IMR-90 (cell line): ENCODE measurements around the gene SLIT3. TPM values are rescaled to one million over a fixed set of nuclear protein-coding genes. Genes with fewer than 3 reads are reported as not detected.

Experiments used
- ATAC-seq: fragments of 200-7000 bp; cut with Tn5 transposase; 2 replicates; pipeline ENCODE4 v1.9.1; 2020; ENCODE audit warnings: low read depth, mild to moderate bottlenecking, moderate library complexity
- BruUV-seq: library from RNA; stranded (reverse); fragments of 400-500 nt; replicated peaks from 2 replicates; lab custom pipeline; 2021; lab: Mats Ljungman, UMichigan
- CTCF ChIA-PET: fragments of 300-600 bp; formaldehyde crosslinking; extraction: SDS; loops from one replicate; lab custom pipeline; 2021; ENCODE audit warnings: antibody characterized with exemption; lab: Yijun Ruan, JAX
- POLR2A ChIA-PET: fragments of 300-600 bp; sonication (Branson Sonifier 250); formaldehyde crosslinking; loops from one replicate; lab custom pipeline; 2022; ENCODE audit warnings: antibody characterized with exemption; ENCODE audit not compliant: unreplicated experiment; lab: Charles Lee
- DNase-seq: peaks from one replicate; pipeline ENCODE4 v3.0.0; 2013
- H2AFZ ChIP-seq: replicated peaks from 2 replicates; pipeline ENCODE3; 2013; ENCODE audit warnings: low read length, mild to moderate bottlenecking; ENCODE audit not compliant: poor library complexity
- H2AK5ac ChIP-seq: 2 replicates; pipeline ENCODE4 v1.6.1; 2013; ENCODE audit warnings: low read depth, low read length, inconsistent platforms
- H2AK9ac ChIP-seq: replicated peaks from 2 replicates; pipeline ENCODE3; 2013; ENCODE audit warnings: mild to moderate bottlenecking, low read depth, low read length, moderate library complexity; ENCODE audit not compliant: poor library complexity
- H2BK120ac ChIP-seq: 2 replicates; pipeline ENCODE4 v1.6.1; 2013; ENCODE audit warnings: low read depth, low read length, inconsistent platforms
- H2BK15ac ChIP-seq: 3 replicates; pipeline ENCODE4 v1.6.1; 2013; ENCODE audit warnings: low read depth, low read length, inconsistent platforms
- H2BK20ac ChIP-seq: 2 replicates; pipeline ENCODE4 v1.6.1; 2013; ENCODE audit warnings: low read depth, mild to moderate bottlenecking, inconsistent platforms, low read length, moderate library complexity
- H2BK5ac ChIP-seq: 2 replicates; pipeline ENCODE4 v1.6.1; 2013; ENCODE audit warnings: mild to moderate bottlenecking, low read depth, low read length, inconsistent platforms; ENCODE audit not compliant: poor library complexity, severe bottlenecking
- H3K14ac ChIP-seq: replicated peaks from 2 replicates; pipeline ENCODE4 v1.6.1; 2013; ENCODE audit warnings: low read depth, low read length, inconsistent platforms
- H3K18ac ChIP-seq: 2 replicates; pipeline ENCODE4 v1.6.1; 2013; ENCODE audit warnings: low read depth, low read length, control low read depth
- H3K23ac ChIP-seq: 2 replicates; pipeline ENCODE4 v1.6.1; 2013; ENCODE audit warnings: low read depth, low read length, inconsistent platforms
- H3K27ac ChIP-seq: 2 replicates; pipeline ENCODE4 v1.5.1; 2013; ENCODE audit warnings: mild to moderate bottlenecking, control low read depth, low read length; ENCODE audit not compliant: insufficient read depth
- H3K27me3 ChIP-seq: 2 replicates; pipeline ENCODE4 v1.6.1; 2013; ENCODE audit warnings: low read length; ENCODE audit not compliant: control insufficient read depth, insufficient read depth
- H3K36me3 ChIP-seq: 2 replicates; pipeline ENCODE4 v1.6.1; 2013; ENCODE audit warnings: low read length, mixed read lengths; ENCODE audit not compliant: control insufficient read depth, insufficient read depth
- H3K4ac ChIP-seq: 2 replicates; pipeline ENCODE4 v1.6.1; 2013; ENCODE audit warnings: low read depth, low read length, inconsistent platforms
- H3K4me1 ChIP-seq: 2 replicates; pipeline ENCODE4 v1.6.1; 2013; ENCODE audit warnings: low read length, mixed read lengths; ENCODE audit not compliant: control insufficient read depth, insufficient read depth
- H3K4me2 ChIP-seq: 2 replicates; pipeline ENCODE4 v1.6.1; 2013; ENCODE audit warnings: low read depth, mild to moderate bottlenecking, control low read depth, low read length, moderate library complexity
- H3K4me3 ChIP-seq: 2 replicates; pipeline ENCODE4 v1.5.1; 2013; ENCODE audit warnings: low read depth, mild to moderate bottlenecking, control low read depth, low read length, moderate library complexity; ENCODE audit not compliant: insufficient read depth
- H3K56ac ChIP-seq: 2 replicates; pipeline ENCODE4 v1.6.1; 2013; ENCODE audit warnings: low read length, inconsistent platforms; ENCODE audit not compliant: insufficient read depth; ENCODE audit errors: extremely low read depth
- H3K79me1 ChIP-seq, 2 experiments: 2 replicates each; pipeline ENCODE4 v1.6.1; 2013; ENCODE audit warnings: low read length in 2 of 2, inconsistent platforms in 1 of 2, low read depth in 1 of 2
- H3K9ac ChIP-seq: 2 replicates; pipeline ENCODE4 v1.6.1; 2013; ENCODE audit warnings: low read depth, low read length, control low read depth
- H3K9me1 ChIP-seq: 2 replicates; pipeline ENCODE4 v1.6.1; 2013; ENCODE audit warnings: low read length, inconsistent platforms; ENCODE audit not compliant: insufficient read depth
- H3K9me3 ChIP-seq: 2 replicates; pipeline ENCODE4 v1.6.1; 2013; ENCODE audit warnings: low read length; ENCODE audit not compliant: control insufficient read depth, insufficient read depth
- H4K20me1 ChIP-seq: 2 replicates; pipeline ENCODE4 v1.6.1; 2013; ENCODE audit warnings: low read length, inconsistent platforms; ENCODE audit not compliant: insufficient read depth
- H4K5ac ChIP-seq: 2 replicates; pipeline ENCODE4 v1.6.1; 2013; ENCODE audit warnings: mild to moderate bottlenecking, low read depth, low read length, control low read depth
- H4K8ac ChIP-seq, 2 experiments: 2 replicates each; pipeline ENCODE4 v1.6.1; 2013; ENCODE audit warnings: low read depth in 2 of 2, low read length in 2 of 2, control low read depth in 1 of 2, inconsistent platforms in 1 of 2
- H4K91ac ChIP-seq: 2 replicates; pipeline ENCODE4 v1.6.1; 2013; ENCODE audit warnings: low read depth, low read length, inconsistent platforms; ENCODE audit not compliant: insufficient read depth
- BHLHE40 ChIP-seq: fragments of 150-350 bp; IDR thresholded peaks from 2 replicates; pipeline ENCODE4 v1.6.1; 2016; ENCODE audit warnings: mild to moderate bottlenecking, low read depth, low read length
- CEBPB ChIP-seq: IDR thresholded peaks from 2 replicates; pipeline ENCODE4 v1.6.1; 2012; ENCODE audit warnings: low read depth, low read length, improper control_type of control experiment
- CHD1 ChIP-seq: IDR thresholded peaks from 2 replicates; pipeline ENCODE4 v1.6.1; 2012; ENCODE audit warnings: low read depth, low read length, improper control_type of control experiment
- ELK1 ChIP-seq: fragments of 150-350 bp; IDR thresholded peaks from 2 replicates; pipeline ENCODE4 v1.6.1; 2016; ENCODE audit warnings: low read depth, mild to moderate bottlenecking, low read length, moderate library complexity, borderline replicate concordance
- FOS ChIP-seq: fragments of 150-350 bp; IDR thresholded peaks from 2 replicates; pipeline ENCODE4 v1.6.1; 2016; ENCODE audit warnings: low read depth, low read length
- MAFK ChIP-seq: IDR thresholded peaks from 2 replicates; pipeline ENCODE4 v1.6.1; 2012; ENCODE audit warnings: low read depth, low read length, improper control_type of control experiment
- MAZ ChIP-seq: IDR thresholded peaks from 2 replicates; pipeline ENCODE4 v1.6.1; 2012; ENCODE audit warnings: low read depth, mild to moderate bottlenecking, low read length, improper control_type of control experiment, moderate library complexity, borderline replicate concordance
- MXI1 ChIP-seq: IDR thresholded peaks from 2 replicates; pipeline ENCODE4 v1.6.1; 2012; ENCODE audit warnings: low read depth, mild to moderate bottlenecking, low read length, moderate library complexity, borderline replicate concordance
- NFE2L2 ChIP-seq: fragments of 150-350 bp; IDR thresholded peaks from 2 replicates; pipeline ENCODE4 v1.6.1; 2016; ENCODE audit warnings: low read depth, mild to moderate bottlenecking, low read length
- POLR2A ChIP-seq: IDR thresholded peaks from 2 replicates; pipeline ENCODE4 v1.6.1; 2012; ENCODE audit warnings: mild to moderate bottlenecking, low read depth, low read length
- RAD21 ChIP-seq: IDR thresholded peaks from 2 replicates; pipeline ENCODE4 v1.6.1; 2012; ENCODE audit warnings: low read length, improper control_type of control experiment
- RCOR1 ChIP-seq: IDR thresholded peaks from 2 replicates; pipeline ENCODE4 v1.6.1; 2012; ENCODE audit warnings: mild to moderate bottlenecking, low read length, improper control_type of control experiment; ENCODE audit not compliant: insufficient replicate concordance
- SMC3 ChIP-seq: fragments of 150-350 bp; IDR thresholded peaks from 2 replicates; pipeline ENCODE4 v1.6.1; 2016; ENCODE audit warnings: low read depth, mild to moderate bottlenecking, antibody characterized with exemption, low read length, moderate library complexity
- WGBS, 2 experiments: methylation state at CpG; one replicate each; pipeline versions ENCODE4 v1.1.5 to v1.1.7; 2013; ENCODE audit warnings: missing lambda C conversion rate in 2 of 2; ENCODE audit not compliant: insufficient read length in 1 of 2; ENCODE audit errors: extremely low coverage in 2 of 2; 5-methylcytosine and 5-hydroxymethylcytosine counted together
- dilution Hi-C: fragments of 300-500 bp; cut with HindIII; formaldehyde crosslinking; loops from one replicate; pipeline ENCODE4 v1.14.3; 2018; ENCODE audit warnings: low sequenced_read_pairs; ENCODE audit not compliant: unreplicated experiment
- in situ Hi-C: fragments of 300-500 bp; cut with MboI; formaldehyde crosslinking; loops from 3 replicates; pipeline ENCODE4 v1.14.3; 2019; ENCODE audit warnings: low sequenced_read_pairs, inconsistent platforms, mixed read lengths
- intact Hi-C: fragments of 100-400 bp; cut with micrococcal nuclease; formaldehyde crosslinking; loops from 2 replicates; pipeline ENCODE4 v1.10.0; 2022
- polyA plus RNA-seq, 3 experiments: library from polyadenylated mRNA; depleted of rRNA; stranded (reverse); fragments of >200 nt; gene quantifications; 2 replicates each; pipeline ENCODE4 v1.2.3, GENCODE V29; 2012; ENCODE audit warnings: low replicate concordance in 1 of 3
- total RNA-seq: library from RNA; depleted of rRNA; stranded (reverse); fragments of >200 nt; gene quantifications from 2 replicates; pipeline ENCODE4 v1.2.3, GENCODE V29; 2012

SLIT3 gene
- total and polyA plus RNA-seq, 2 of the 4 experiments (the other 2 are of a cell fraction): 0.18 to 0.50 TPM

- no CpG with 5 or more reads among the region's 2 CpGs for WGBS, 2 experiments
- H3K9me1 ChIP-seq: no peaks in the 10 kb centered on the region
- H2AK9ac ChIP-seq: no peak overlapping the region
- no peaks in the 10 kb centered on the region for H4K20me1 ChIP-seq
- no peak overlapping the region for H3K4me3 ChIP-seq
- H3K27ac ChIP-seq: no peak overlapping the region
- no peak overlapping the region for H4K8ac ChIP-seq
- H3K18ac ChIP-seq: no peak overlapping the region
- H3K9ac ChIP-seq: no peak overlapping the region
- no peak overlapping the region for H3K14ac ChIP-seq
- POLR2A ChIA-PET: interaction anchor here (0.5 kb wide), 1 partner anchor 1256 kb away, joined by 3 read pairs; no protein-coding TSS in a partner anchor
- no peak overlapping the region for H3K4ac ChIP-seq
- no peak overlapping the region for H3K4me2 ChIP-seq
- H3K56ac ChIP-seq: no peak overlapping the region
- H3K27me3 ChIP-seq: no peaks in the 10 kb centered on the region; the same call in 1 of the 2 replicates
- TF ChIP-seq RCOR1 (no peak), CEBPB (no peak), MXI1 (no peak), CHD1 (no peak), RAD21 (no peak), BHLHE40 (no peak), MAFK (no peak), MAZ (no peak), POLR2A (no peak), FOS (no peak), NFE2L2 (no peak), SMC3 (no peak), ELK1 (no peak)
- H2BK5ac ChIP-seq: no peak overlapping the region
- H4K91ac ChIP-seq: no peak overlapping the region
- dilution Hi-C loops (no loop called here), in situ Hi-C loops (loop anchor here (25.0 kb wide), 1 partner anchor 882 kb away; no protein-coding TSS in a partner anchor), intact Hi-C loops (no loop called here)
- DNase-seq (no peak), ATAC-seq (no peak)
- H4K5ac ChIP-seq: no peak overlapping the region
- H3K23ac ChIP-seq: no peak overlapping the region
- no TSS peak for BruUV-seq
- no peaks in the 10 kb centered on the region for H3K79me1 ChIP-seq
- H3K36me3 ChIP-seq: no peaks in the 10 kb centered on the region
- no peak overlapping the region for H2BK15ac ChIP-seq
- H2AFZ ChIP-seq: no peak overlapping the region
- H3K4me1 ChIP-seq: no peaks in the 10 kb centered on the region
- no peaks in the 10 kb centered on the region for H3K9me3 ChIP-seq
- no peak overlapping the region for H2AK5ac ChIP-seq
- no peak overlapping the region for H2BK120ac ChIP-seq
- H2BK20ac ChIP-seq: no peak overlapping the region
- CTCF ChIA-PET: no interaction called here
Measured at GRCh38 chr5:168680395-168680794, 620.5 kb downstream of the SLIT3 start.
